ENCODE data around the gene ATG4C.

ATG4C gene

DNA sequence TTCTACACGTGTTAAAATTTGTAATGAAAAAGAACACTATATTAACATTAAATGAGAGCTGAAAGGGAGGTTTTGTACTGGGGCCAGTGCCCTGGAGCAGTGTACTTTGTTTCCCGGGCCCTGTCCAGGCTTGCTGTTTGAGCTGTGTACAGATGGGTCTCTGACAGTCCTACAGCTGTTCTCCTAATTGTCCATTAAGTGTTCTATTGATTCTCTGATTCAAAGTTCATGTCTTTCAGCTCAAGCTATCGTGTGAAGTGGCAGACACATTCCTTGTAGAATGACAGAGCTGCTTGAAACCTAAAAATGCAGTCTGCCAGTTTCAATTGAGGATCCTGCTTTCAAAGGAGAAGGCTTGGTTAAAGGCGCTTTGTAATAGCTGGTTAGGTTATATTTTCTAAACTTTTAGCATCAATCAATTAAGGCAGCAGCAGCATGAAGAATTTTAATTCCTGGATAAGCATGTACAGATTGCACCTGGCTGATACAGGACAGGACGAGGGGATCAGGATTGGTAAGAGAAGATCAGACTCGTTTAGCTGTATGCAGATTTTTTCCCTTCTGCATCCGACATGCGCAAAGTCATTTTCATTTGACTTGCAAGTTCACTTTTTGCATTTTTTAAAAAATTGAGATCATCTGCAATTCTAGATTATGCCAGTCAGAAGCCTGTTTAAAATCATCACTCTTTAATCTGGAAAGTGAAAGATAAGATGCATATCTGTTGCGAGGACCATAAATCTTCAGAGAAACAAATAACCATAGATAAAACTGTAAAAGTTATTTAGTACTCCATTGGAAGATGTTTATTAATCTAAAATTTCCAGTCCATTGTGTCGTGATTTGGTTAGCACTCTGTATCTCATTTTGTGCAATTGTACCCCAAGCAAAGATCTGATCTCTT is 98.5 kb downstream of the ATG4C start:
- no peak overlapping the region for H3K4me3 ChIP-seq (ENCODE audit: low read depth, low read length)
- DNase-seq: no peak
- no peaks in the 10 kb centered on the region for H3K4me1 ChIP-seq

DNA sequence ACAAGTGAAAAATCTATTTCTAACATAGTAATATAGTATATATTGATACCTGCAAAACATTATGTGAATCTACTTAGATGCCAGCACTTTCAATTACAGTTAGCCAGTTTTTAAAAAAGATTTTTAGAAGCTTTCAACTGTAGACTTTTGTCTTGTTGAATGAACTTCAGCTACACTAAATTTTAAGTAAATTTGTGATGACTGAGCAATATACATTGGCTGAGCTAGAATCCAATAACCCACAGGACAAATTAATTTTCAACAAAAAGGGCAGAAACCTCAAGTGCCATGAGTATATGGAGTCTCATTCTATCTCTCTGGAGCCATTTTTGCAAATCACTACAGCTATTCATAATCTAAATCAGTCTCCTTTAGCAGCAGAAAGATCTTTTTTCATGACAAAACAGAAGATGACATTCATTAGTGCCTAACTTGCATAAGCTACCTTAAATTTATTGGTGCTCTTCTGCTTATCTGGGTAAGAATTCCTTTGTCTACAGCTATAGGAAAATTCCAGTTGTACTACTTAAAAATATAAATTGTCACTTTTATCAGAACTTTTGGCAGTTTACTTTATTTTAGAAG is 100.3 kb downstream of the ATG4C start:
- H3K4me3 ChIP-seq (ENCODE audit: low read depth, low read length): no peak overlapping the region
- H3K9me3 ChIP-seq: no peaks in the 10 kb centered on the region
- no peaks in the 10 kb centered on the region for H3K27me3 ChIP-seq
- TF ChIP-seq, protein P1, sequence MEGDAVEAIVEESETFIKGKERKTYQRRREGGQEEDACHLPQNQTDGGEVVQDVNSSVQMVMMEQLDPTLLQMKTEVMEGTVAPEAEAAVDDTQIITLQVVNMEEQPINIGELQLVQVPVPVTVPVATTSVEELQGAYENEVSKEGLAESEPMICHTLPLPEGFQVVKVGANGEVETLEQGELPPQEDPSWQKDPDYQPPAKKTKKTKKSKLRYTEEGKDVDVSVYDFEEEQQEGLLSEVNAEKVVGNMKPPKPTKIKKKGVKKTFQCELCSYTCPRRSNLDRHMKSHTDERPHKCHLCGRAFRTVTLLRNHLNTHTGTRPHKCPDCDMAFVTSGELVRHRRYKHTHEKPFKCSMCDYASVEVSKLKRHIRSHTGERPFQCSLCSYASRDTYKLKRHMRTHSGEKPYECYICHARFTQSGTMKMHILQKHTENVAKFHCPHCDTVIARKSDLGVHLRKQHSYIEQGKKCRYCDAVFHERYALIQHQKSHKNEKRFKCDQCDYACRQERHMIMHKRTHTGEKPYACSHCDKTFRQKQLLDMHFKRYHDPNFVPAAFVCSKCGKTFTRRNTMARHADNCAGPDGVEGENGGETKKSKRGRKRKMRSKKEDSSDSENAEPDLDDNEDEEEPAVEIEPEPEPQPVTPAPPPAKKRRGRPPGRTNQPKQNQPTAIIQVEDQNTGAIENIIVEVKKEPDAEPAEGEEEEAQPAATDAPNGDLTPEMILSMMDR (IDR thresholded peaks at IDR 0.05; ENCODE audit: low read depth, low read length): no peak
- no peaks in the 10 kb centered on the region for H3K36me3 ChIP-seq
- no peak for DNase-seq
- no peaks in the 10 kb centered on the region for H3K4me1 ChIP-seq

More for the DNA sequence above, 98.5 kb downstream of the ATG4C start:
- Histone ChIP-seq H3K9me3 (no peaks in the 10 kb centered on the region), H3K36me3 (no peaks in the 10 kb centered on the region), H3K27me3 (no peaks in the 10 kb centered on the region)
- TF ChIP-seq, protein P1 (IDR thresholded peaks at IDR 0.05; ENCODE audit: low read depth, low read length): no peak

DNA sequence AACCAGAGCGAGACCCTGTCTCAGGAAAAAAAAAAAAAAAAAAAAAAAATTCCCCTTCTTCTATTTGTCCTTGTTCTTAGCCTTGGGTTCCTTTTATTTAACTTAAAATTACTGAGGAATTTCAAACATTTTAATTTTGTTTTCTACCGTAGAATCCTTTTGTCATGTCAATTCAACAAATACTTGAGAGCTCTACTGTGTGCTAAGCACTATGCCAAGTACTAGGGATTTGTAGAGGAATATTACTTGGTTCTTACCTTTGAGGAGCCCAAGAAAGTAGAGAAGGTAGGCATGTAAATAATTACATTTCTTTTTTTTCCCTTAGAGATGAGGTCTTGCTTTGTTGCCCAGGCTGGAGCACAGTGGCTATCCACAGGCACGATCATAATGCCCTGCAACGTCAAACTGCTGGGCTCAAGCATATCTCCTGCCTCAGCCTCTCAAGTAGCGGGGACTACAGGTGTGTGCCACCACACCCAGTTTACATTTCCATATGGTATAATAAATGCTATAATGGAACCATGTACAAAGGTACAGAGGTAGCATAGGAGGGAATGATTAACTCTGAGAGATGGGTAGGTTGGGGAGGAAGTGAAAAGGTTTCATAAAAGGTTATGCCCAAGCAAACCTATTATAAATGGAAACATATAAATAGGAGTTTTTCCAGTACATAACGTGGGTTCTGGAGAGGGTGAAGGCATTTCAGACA is 104.0 kb downstream of the ATG4C start:
- no peak for DNase-seq
- H3K9me3 ChIP-seq: no peaks in the 10 kb centered on the region
- H3K36me3 ChIP-seq: no peaks in the 10 kb centered on the region
- no peaks in the 10 kb centered on the region for H3K27me3 ChIP-seq
- no peaks in the 10 kb centered on the region for H3K4me1 ChIP-seq
- TF ChIP-seq, protein P1 (IDR thresholded peaks at IDR 0.05; ENCODE audit: low read depth, low read length): no peak
- no peak overlapping the region for H3K4me3 ChIP-seq (ENCODE audit: low read depth, low read length)

DNA sequence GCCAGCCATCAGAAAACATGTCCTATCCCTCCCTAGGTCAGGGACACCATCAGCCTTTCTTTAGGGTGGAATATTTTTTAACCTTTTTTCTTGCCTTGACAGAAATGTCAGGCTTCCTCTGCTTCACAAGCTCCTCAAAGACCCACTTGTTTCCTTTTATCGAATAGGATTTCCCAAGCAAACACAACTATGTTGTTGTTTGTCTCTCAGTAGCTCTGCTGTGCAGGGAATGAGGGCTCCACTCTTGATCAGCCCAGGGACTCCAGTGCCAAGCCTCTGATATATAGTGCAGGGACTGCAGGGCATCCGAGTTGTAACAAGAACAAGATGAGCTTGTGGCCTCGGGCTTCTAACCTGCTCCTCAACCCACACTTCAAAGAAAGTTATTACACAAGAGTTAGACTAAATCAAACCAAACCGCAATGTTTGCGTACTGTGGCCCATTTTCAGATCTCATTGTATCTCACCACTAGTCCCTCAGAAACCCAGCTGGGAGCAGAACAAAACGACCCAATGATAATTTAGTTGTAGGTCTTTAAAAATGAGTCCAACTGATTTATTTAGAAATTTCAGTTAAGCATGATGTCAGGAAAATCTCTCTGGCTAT is 108.1 kb downstream of the ATG4C start:
- Histone ChIP-seq H3K27me3 (no peaks in the 10 kb centered on the region), H3K4me3 (ENCODE audit: low read depth, low read length) (no peak overlapping the region), H3K9me3 (no peaks in the 10 kb centered on the region), H3K4me1 (no peaks in the 10 kb centered on the region), H3K36me3 (no peaks in the 10 kb centered on the region)
- TF ChIP-seq, protein P1 (IDR thresholded peaks at IDR 0.05; ENCODE audit: low read depth, low read length): no peak
- no peak for DNase-seq

DNA sequence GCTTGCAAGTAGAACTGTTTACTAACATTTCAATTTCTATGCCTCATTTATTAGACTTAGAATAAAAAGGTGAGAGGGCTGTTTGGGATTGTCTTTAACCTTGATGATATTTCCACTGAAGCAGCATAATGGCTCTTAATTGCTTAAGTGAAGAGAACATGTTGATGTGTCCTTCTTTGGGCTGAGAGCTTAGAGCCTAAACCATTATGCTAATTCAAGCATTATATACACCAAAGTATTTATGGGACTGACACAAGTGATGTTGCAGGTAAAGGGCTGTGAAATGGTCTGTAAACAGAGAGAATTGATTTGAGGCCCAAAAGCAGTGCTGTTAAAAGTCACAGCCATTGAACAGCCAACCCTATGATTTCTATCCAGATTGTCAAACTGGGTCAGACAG is 113.9 kb downstream of the ATG4C start:
- H3K36me3 ChIP-seq: no peaks in the 10 kb centered on the region
- no peak for DNase-seq
- no peaks in the 10 kb centered on the region for H3K4me1 ChIP-seq
- no peaks in the 10 kb centered on the region for H3K27me3 ChIP-seq
- no peaks in the 10 kb centered on the region for H3K9me3 ChIP-seq
- no peak overlapping the region for H3K4me3 ChIP-seq (ENCODE audit: low read depth, low read length)
- TF ChIP-seq, protein P1 (IDR thresholded peaks at IDR 0.05; ENCODE audit: low read depth, low read length): no peak
